ENCODE data around the gene GAREM1. TPM values are rescaled to one million over a fixed set of nuclear protein-coding genes. Genes with fewer than 3 reads are reported as not detected.
A peak's percentile ranks its signal among the peaks of the same experiment; 100 is the strongest.

The GAREM1 gene
- total and polyA plus RNA-seq, 2 of the 8 experiments (the other 6 are each of a cell fraction or from before 2014, with no cell fraction given): 3.6 to 9.2 TPM

DNA sequence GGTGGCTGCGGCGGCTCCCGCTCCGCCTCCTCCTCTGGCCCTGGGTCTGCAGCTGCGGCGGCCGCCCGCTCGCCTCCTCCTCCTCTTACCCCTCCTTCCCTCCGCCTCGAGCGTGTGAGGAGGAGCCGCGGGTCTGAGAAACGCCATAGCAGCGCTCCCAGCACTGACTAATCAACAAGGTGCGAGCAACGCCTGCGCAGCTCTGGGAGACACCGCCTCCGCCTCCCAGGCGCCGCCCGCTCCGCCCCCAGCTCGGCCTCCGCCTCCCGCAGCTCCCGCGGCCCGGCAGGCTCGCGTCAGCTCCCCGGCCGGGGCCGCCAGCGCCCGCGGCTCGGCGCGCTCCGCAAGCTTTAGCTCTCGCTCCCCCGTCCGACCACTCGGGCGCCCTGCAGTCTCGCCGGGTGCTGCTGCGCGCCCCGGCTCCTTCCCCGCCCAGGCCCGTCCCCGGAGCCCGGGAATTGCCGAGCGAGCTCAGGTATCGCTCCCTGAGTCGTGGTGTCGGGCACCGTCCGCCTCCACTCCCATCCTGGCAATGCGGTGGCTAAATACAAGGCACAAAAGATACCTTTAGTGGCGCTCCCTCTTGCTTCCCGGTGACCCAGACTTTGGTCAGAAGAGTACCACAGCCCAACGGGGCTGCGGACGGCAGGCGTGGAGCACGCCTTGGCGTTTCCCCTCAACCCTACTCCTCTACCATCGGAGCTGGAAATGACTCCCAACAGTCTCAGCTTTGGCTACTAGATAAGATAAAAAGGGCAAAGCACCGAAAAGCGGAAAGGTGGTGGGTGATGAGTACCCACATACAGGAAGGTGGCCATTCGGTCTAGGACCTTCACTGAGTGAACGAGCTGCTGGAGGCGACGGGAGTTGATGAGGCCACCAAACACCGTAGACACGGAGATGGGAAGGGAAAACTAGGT lies at the start of gene GAREM1 (continued):
- TF ChIP-seq CHD7 (IDR thresholded peaks at IDR 0.05; ENCODE audit: insufficient replicate concordance, low read length) (no peak), SUZ12 (IDR thresholded peaks at IDR 0.05; ENCODE audit: low read length) (no peak; the same call in 1 of the 2 replicates), TCF12 (IDR thresholded peaks at IDR 0.05; ENCODE audit: low read depth, low read length) (no peak), PHF8 (conservative IDR thresholded peaks at IDR 0.05; ENCODE audit: low read depth, low read length) (peak; percentile 55; the same call in 1 of the 2 replicates), HDAC6 (IDR thresholded peaks at IDR 0.05; ENCODE audit: low read depth, low read length) (no peak), ZNF274 (IDR thresholded peaks at IDR 0.05; ENCODE audit: borderline replicate concordance, extremely low read depth, low read length) (no peak), CHD1 (IDR thresholded peaks at IDR 0.05; ENCODE audit: low read depth, low read length) (no peak)
- TF ChIP-seq, protein P1, sequence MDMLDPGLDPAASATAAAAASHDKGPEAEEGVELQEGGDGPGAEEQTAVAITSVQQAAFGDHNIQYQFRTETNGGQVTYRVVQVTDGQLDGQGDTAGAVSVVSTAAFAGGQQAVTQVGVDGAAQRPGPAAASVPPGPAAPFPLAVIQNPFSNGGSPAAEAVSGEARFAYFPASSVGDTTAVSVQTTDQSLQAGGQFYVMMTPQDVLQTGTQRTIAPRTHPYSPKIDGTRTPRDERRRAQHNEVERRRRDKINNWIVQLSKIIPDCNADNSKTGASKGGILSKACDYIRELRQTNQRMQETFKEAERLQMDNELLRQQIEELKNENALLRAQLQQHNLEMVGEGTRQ (IDR thresholded peaks at IDR 0.05; ENCODE audit: low read length): no peak

All from H1 (cell line).